ENCODE results near the gene ARHGAP22. TPM values are rescaled to one million over a fixed set of nuclear protein-coding genes. Genes with fewer than 3 reads are reported as not detected.

ARHGAP22 gene
- total and polyA plus RNA-seq, 2 experiments from 2014 or later, result 4.8 to 10.7 TPM

DNA sequence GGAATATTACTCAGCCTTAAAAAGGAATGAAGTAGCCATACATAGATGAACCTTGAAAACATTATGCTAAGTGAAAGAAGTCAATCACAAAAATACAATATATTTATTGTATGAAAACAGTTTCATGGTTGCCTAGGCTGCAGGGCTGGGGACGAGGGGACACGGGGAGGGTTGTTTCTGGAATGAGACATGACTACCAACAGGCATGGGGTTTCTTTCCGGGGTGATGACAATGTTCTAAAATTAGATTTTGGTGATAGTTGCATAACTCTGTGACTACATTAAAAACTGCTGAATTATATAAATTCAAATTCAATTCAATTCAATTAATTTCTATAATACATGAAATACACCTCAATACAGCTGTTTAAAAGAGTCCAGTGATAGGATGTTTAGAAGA is 88.0 kb downstream of the ARHGAP22 start (continued):
- TF ChIP-seq, protein P1, sequence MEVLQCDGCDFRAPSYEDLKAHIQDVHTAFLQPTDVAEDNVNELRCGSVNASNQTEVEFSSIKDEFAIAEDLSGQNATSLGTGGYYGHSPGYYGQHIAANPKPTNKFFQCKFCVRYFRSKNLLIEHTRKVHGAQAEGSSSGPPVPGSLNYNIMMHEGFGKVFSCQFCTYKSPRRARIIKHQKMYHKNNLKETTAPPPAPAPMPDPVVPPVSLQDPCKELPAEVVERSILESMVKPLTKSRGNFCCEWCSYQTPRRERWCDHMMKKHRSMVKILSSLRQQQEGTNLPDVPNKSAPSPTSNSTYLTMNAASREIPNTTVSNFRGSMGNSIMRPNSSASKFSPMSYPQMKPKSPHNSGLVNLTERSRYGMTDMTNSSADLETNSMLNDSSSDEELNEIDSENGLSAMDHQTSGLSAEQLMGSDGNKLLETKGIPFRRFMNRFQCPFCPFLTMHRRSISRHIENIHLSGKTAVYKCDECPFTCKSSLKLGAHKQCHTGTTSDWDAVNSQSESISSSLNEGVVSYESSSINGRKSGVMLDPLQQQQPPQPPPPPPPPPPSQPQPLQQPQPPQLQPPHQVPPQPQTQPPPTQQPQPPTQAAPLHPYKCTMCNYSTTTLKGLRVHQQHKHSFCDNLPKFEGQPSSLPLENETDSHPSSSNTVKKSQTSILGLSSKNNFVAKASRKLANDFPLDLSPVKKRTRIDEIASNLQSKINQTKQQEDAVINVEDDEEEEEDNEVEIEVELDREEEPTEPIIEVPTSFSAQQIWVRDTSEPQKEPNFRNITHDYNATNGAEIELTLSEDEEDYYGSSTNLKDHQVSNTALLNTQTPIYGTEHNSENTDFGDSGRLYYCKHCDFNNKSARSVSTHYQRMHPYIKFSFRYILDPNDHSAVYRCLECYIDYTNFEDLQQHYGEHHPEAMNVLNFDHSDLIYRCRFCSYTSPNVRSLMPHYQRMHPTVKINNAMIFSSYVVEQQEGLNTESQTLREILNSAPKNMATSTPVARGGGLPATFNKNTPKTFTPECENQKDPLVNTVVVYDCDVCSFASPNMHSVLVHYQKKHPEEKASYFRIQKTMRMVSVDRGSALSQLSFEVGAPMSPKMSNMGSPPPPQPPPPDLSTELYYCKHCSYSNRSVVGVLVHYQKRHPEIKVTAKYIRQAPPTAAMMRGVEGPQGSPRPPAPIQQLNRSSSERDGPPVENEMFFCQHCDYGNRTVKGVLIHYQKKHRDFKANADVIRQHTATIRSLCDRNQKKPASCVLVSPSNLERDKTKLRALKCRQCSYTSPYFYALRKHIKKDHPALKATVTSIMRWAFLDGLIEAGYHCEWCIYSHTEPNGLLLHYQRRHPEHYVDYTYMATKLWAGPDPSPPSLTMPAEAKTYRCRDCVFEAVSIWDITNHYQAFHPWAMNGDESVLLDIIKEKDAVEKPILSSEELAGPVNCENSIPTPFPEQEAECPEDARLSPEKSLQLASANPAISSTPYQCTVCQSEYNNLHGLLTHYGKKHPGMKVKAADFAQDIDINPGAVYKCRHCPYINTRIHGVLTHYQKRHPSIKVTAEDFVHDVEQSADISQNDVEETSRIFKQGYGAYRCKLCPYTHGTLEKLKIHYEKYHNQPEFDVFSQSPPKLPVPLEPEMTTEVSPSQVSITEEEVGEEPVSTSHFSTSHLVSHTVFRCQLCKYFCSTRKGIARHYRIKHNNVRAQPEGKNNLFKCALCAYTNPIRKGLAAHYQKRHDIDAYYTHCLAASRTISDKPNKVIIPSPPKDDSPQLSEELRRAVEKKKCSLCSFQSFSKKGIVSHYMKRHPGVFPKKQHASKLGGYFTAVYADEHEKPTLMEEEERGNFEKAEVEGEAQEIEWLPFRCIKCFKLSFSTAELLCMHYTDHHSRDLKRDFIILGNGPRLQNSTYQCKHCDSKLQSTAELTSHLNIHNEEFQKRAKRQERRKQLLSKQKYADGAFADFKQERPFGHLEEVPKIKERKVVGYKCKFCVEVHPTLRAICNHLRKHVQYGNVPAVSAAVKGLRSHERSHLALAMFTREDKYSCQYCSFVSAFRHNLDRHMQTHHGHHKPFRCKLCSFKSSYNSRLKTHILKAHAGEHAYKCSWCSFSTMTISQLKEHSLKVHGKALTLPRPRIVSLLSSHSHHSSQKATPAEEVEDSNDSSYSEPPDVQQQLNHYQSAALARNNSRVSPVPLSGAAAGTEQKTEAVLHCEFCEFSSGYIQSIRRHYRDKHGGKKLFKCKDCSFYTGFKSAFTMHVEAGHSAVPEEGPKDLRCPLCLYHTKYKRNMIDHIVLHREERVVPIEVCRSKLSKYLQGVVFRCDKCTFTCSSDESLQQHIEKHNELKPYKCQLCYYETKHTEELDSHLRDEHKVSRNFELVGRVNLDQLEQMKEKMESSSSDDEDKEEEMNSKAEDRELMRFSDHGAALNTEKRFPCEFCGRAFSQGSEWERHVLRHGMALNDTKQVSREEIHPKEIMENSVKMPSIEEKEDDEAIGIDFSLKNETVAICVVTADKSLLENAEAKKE (CRISPR knock-in tag; IDR thresholded peaks at IDR 0.05), result no peak
- TF ChIP-seq STAT1 (IDR thresholded peaks at IDR 0.05; ENCODE audit: unreplicated experiment), result no peak
- TF ChIP-seq CREB1 (CRISPR knock-in tag; IDR thresholded peaks at IDR 0.05; ENCODE audit: low read depth), result no peak
- no peak for TF ChIP-seq POLR2AphosphoS5 (IDR thresholded peaks at IDR 0.05; ENCODE audit: low read depth)

DNA sequence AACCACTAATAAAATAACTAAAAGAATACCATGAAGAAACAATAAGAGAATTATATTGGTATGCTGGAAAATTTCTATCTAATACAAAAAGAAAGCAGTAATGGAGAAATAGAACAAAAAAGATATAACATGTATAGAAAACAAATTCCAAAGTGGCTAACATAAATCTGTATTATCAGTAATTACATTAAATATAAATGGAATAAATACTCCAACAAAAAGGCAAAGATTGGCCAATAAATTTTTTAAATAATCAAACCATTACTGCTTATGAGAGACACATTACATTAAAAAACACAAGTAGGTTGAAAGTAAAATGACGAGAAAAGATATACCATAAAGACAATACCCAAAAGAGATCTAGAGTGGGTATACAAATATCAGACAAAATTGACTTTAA is 90.0 kb downstream of the ARHGAP22 start:
- H3K79me2 ChIP-seq (replicated peaks; ENCODE audit: insufficient read depth), result peaks cover 60% of the 10 kb centered on the region
- H3K36me3 Mint-ChIP-seq (ENCODE audit: low read depth), result peaks cover 21% of the 10 kb centered on the region

More for the DNA sequence above, 90.0 kb downstream of the ARHGAP22 start:
- Mint-ChIP-seq H3K4me3 (no peak overlapping the region), H3K27ac (no peak overlapping the region), H3K4me1 (peaks cover 19% of the 10 kb centered on the region), H3K27me3 (ENCODE audit: insufficient read depth, low read depth, poor library complexity) (peaks cover 7% of the 10 kb centered on the region), H3K9me3 (peaks cover 32% of the 10 kb centered on the region; the same call in 2 of the 3 replicates)
- TF ChIP-seq, protein P1 (CRISPR knock-in tag; IDR thresholded peaks at IDR 0.05), result no peak
- H3K4me1 ChIP-seq (ENCODE audit: insufficient read depth), result no peaks in the 10 kb centered on the region
- H3F3A ChIP-seq (replicated peaks; ENCODE audit: low read depth), result no peaks in the 10 kb centered on the region
- no peaks in the 10 kb centered on the region for H3K27me3 ChIP-seq (ENCODE audit: insufficient read depth)
- H2AFZ ChIP-seq, result no peak overlapping the region
- DNase-seq (ENCODE audit: low spot score) (no peak), ATAC-seq (no peak)
- H3K27ac ChIP-seq (ENCODE audit: low read depth), result no peak overlapping the region
- H3K4me3 ChIP-seq, result no peak overlapping the region
- H3K9me2 ChIP-seq (ENCODE audit: insufficient read depth), result no peaks in the 10 kb centered on the region
- no peak overlapping the region for H3K4me2 ChIP-seq
- H4K20me1 ChIP-seq (replicated peaks; ENCODE audit: insufficient read depth), result no peaks in the 10 kb centered on the region
- no peaks in the 10 kb centered on the region for H3K36me3 ChIP-seq (ENCODE audit: insufficient read depth)

Data from GM23338 (cell line).